Measurements from ENCODE around the gene TMEM97.

TMEM97 gene

DNA sequence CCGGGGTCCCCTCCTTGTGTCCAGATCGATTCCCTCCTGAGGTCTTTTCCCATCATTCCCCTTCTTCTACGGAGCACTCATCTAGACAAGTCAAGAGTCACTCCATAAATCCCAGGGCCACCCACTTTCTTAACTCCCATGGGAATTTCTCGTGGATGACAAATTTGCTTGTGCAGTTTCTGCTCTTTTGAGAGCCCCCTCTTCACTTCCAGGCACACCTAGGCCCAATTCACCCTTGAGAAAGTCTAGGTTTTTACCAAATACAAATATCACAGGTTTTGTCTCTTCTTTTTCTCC is 38.8 kb downstream of the TMEM97 start:
- Mint-ChIP-seq H3K4me1 (ENCODE audit: low read depth) (peaks cover 27% of the 10 kb centered on the region), H3K36me3 (ENCODE audit: low read depth) (peaks cover 32% of the 10 kb centered on the region), H3K27me3 (ENCODE audit: low read depth) (no peaks in the 10 kb centered on the region), H3K4me3 (peak overlapping the region; percentile 86), H3K9me3 (no peaks in the 10 kb centered on the region), H3K27ac (peak overlapping the region; percentile 91)

DNA sequence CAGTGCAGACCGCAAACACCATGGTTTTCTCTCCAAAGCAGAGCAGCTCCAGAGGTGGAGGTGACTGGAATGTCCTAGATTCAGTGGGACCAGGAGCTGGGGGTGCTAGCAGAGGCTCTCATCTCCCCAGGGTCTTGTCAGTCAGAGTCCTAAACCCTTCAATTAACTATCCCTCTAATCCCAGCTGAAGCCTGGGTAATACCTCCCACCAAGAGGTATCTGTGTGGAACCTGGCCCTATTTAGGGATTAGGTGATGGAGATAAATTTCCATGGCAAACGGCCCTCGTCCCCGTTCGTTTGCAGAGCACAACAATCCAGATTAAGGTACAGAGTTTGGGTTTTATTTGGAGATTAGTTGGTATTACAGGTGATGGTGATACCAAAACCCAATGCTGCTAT is 44.2 kb downstream of the TMEM97 start:
- Mint-ChIP-seq H3K27me3 (ENCODE audit: low read depth) (no peaks in the 10 kb centered on the region), H3K36me3 (ENCODE audit: low read depth) (peaks cover 14% of the 10 kb centered on the region), H3K4me3 (no peak overlapping the region), H3K4me1 (ENCODE audit: low read depth) (peaks cover 11% of the 10 kb centered on the region), H3K9me3 (no peaks in the 10 kb centered on the region), H3K27ac (no peak overlapping the region)

DNA sequence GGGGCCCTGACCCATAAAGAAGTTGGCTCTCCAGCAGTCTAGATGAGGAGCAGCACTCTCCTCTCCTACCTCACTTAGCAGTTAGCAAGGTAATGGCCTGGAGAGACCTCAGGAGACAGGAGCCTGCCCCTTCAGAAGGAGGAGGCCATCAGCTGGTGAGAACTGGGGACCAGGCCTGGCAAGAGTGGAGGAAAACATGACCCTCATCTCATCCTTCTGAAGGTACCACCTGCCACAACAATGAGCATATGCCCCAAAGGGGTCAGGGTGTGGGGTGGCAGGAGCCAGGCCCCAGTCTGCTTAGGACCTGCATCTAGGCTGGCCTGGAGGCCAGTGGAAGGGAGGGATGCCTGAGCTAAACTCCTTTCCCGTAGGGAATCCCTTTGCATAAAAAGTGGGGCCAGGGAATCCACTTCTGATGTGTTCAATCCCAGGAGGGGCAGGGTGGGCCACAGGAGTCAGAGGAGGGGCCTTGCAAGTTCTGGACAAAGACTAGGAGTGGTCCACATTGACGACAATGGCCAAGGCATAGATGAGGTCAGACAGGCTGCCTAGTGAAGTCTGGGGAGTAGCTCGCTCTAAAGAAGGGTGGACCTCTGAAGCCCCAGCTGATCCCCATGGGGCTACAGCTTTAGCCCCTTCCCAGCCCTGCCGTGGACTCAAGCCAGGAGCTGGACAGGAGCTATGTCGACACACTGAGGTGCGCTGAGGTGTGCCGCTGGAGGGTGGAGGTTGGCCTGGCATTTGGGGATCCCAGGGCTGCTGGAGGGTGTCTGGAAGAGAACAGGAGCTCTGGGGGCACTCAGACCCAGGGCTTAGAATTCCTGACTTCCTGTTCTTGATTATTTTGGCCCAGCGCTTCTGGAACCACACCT is 45.0 kb downstream of the TMEM97 start:
- no peaks in the 10 kb centered on the region for H3K27me3 Mint-ChIP-seq (ENCODE audit: low read depth)
- peaks cover 5% of the 10 kb centered on the region for H3K4me1 Mint-ChIP-seq (ENCODE audit: low read depth)
- no peak overlapping the region for H3K27ac Mint-ChIP-seq
- no peaks in the 10 kb centered on the region for H3K9me3 Mint-ChIP-seq
- H3K36me3 Mint-ChIP-seq (ENCODE audit: low read depth), result peaks cover 14% of the 10 kb centered on the region
- H3K4me3 Mint-ChIP-seq, result no peak overlapping the region

DNA sequence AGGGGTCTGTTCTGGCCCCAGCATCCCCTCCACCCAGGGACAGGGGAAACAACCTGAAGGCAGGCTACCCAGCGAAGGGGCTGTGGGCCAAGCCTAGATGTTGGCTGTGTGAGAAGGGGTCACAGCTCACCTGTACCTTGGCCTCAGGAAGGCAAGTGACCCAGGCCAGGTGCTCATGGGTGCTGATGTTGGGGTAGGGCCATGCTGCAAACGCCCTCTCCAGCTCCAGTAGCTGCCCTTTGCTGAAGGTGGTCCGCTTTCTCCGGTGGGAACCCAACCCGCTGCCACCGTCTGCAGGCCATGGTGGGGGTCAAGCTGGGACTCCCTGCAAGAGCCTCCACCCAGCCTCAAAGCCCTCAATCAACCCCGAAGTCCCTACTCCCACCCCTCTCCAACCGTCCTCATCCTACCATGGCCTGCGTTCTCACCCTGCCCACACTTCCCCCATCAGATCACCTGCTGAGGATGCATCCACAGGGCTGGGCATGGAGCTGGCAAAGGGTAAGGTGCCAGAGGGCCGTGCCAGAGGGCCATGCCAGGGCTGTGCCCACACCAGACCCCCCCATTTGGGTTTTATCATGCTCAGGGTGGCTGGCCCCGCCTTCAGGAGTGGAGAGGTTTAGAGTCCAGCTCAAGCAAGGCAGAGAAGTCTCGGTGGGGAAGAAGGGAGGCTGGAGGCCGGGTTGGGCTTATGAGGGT is 45.8 kb downstream of the TMEM97 start, which contains the start of gene SEBOX:
TSS of gene SEBOX (minus strand) at position 535 of the 699 bp plus-strand sequence. CDS start at position 487, 48 bp downstream.
- Mint-ChIP-seq H3K4me1 (ENCODE audit: low read depth) (peaks cover 2% of the 10 kb centered on the region), H3K9me3 (no peaks in the 10 kb centered on the region), H3K27ac (no peak within 1 kb of the TSS), H3K36me3 (ENCODE audit: low read depth) (peaks cover 11% of the 10 kb centered on the region), H3K27me3 (ENCODE audit: low read depth) (no peaks in the 10 kb centered on the region), H3K4me3 (no peak within 1 kb of the TSS)

DNA sequence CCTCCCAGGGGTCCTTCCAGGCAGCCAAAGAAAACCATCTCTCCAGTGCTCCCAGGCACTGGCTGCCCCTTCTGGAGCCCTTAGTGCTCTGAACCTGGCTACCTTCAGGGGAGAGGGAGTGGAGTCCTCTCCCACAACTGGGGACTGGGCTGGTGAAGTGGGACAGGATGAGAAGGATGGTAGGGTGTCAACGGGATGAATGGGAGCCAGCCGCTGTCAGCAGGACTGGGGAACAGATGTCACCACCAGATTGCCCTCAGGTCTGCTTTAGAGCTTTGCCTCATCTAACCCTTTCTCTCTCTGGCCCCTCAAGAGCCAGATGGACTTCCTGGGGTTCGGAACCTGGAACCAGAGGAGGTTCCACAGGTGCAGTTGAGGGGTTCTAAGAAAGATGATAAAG is 46.5 kb downstream of the TMEM97 start:
- no peaks in the 10 kb centered on the region for H3K27me3 Mint-ChIP-seq (ENCODE audit: low read depth)
- H3K4me3 Mint-ChIP-seq, result no peak overlapping the region
- H3K4me1 Mint-ChIP-seq (ENCODE audit: low read depth), result peaks cover 2% of the 10 kb centered on the region
- H3K9me3 Mint-ChIP-seq, result no peaks in the 10 kb centered on the region
- peaks cover 7% of the 10 kb centered on the region for H3K36me3 Mint-ChIP-seq (ENCODE audit: low read depth)
- no peak overlapping the region for H3K27ac Mint-ChIP-seq

DNA sequence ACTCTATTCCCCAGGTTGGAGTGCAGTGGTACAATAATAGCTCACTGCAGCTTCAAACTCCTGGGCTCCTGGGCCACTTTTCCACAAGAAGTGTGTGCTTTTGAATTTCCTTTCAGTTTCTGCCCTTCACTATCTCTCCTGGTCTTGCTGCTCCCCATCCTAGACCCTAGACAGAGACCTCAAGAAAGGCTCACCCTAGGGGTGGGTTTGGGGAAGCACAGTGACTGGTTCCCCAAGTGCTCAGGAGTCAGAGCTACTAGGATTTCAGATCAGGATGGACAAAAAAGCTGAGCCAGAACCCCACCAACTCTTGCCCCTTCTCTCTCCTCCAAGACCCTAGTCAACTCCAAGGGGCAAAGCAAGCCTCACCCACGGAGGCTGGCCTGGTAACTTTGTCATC is 47.6 kb downstream of the TMEM97 start:
- no peak overlapping the region for H3K4me3 Mint-ChIP-seq
- no peak overlapping the region for H3K27ac Mint-ChIP-seq
- peaks cover 3% of the 10 kb centered on the region for H3K4me1 Mint-ChIP-seq (ENCODE audit: low read depth)

DNA sequence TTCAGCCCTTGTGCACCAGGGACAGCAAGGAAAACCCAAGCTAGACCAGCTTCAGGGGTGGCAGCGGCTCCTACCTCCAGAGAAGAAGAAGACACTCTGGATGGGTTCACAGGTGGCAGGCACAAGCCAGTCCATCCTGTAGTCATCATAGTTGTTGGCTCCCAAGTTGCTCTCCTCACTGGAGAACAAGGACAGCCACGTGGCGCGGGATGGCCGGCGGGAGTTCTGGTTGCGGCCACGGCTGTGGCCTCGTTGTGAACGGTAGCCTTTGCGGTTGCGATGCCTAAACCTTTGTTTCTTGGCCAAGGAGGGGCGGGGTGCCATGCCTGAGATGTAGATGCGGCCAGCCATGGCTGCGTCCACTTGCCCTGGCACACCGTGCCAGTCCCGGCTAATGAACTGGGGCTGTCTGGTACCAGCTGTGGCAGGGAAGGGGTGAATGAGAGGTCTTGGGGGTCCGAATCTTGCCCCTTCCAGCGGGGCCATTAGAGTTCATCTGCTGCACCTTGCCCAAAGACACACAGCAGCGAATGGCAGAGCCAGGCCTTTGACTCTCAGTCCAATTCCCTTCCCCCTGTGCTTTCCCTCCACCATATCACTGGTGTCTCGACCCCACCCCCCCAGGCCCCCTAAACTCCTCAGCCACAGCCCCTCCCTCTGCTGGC is 48.8 kb downstream of the TMEM97 start:
- H3K27me3 Mint-ChIP-seq (ENCODE audit: low read depth), result no peaks in the 10 kb centered on the region
- H3K4me1 Mint-ChIP-seq (ENCODE audit: low read depth), result peaks cover 4% of the 10 kb centered on the region
- H3K36me3 Mint-ChIP-seq (ENCODE audit: low read depth), result peaks cover 2% of the 10 kb centered on the region
- no peak overlapping the region for H3K4me3 Mint-ChIP-seq
- H3K27ac Mint-ChIP-seq, result no peak overlapping the region
- H3K9me3 Mint-ChIP-seq, result no peaks in the 10 kb centered on the region

More for the DNA sequence above, 47.6 kb downstream of the TMEM97 start:
- no peaks in the 10 kb centered on the region for H3K9me3 Mint-ChIP-seq
- H3K27me3 Mint-ChIP-seq (ENCODE audit: low read depth), result no peaks in the 10 kb centered on the region
- peaks cover 2% of the 10 kb centered on the region for H3K36me3 Mint-ChIP-seq (ENCODE audit: low read depth)

DNA sequence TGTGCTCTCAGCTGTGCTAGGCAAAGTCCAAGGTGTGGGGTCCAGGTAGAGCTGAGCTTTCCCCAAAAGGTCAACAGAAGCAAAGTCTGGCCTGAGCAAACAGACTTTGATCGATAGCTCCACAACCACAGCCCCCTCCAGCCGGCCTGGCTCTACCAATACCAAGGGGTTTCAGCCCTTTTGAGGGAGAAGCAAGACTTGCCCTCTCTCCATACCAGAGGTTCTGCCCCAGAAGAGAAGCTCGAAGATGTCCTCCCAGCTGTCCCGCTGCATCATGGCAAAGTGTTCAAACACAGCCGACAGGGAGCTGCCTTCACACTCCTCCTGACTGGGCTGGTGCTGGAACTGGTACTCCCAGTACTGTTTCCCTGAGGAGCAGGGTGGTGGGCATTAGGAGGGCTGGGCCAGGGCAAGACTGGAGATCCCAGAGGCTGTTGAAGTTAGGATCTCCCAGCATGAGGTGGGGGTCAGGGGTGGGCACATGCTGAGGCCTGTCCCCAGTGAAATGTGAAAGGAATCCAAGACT is 49.4 kb downstream of the TMEM97 start:
- no peak overlapping the region for H3K4me3 Mint-ChIP-seq
- peaks cover 10% of the 10 kb centered on the region for H3K4me1 Mint-ChIP-seq (ENCODE audit: low read depth)
- no peaks in the 10 kb centered on the region for H3K27me3 Mint-ChIP-seq (ENCODE audit: low read depth)
- peaks cover 2% of the 10 kb centered on the region for H3K36me3 Mint-ChIP-seq (ENCODE audit: low read depth)
- no peak overlapping the region for H3K27ac Mint-ChIP-seq
- H3K9me3 Mint-ChIP-seq, result no peaks in the 10 kb centered on the region

DNA sequence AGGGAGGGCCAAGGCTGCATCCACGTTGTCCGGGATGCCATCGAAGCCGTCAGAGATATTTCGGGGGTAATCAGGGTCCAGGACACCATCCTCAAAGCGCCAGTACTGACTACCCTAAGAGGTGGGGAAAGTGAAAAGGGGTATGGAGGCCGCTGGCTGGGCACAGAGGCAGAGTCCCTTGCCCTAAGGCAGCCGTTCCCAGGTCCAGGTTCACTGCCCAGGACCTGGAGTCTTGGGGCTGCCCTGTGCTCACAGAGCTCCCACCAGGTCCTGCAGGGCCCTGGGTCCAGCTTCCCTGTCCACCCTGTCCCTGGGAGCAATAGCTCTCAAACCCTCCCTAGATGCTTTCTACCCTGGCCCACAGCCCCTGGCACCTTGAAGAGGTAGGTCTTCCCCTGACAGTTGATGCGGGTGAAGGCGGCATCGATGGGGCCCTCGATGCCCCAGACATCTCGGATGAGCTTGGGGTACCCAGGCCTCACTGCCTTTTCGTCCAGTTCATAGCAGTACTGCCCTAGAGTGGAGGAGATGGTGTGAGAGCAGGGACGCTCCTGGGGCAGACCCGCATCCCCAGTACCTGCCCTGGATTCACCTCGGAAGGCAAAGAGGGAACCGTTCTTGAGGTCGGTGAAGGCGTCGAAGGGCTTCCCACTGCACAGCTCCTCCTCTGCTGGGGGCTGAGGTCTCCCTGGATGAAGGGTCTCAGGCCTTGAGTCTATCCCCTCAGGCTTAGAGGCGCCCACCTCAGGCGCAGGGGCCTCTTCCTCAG is 50.1 kb downstream of the TMEM97 start:
- H3K36me3 Mint-ChIP-seq (ENCODE audit: low read depth), result peaks cover 5% of the 10 kb centered on the region
- H3K9me3 Mint-ChIP-seq, result no peaks in the 10 kb centered on the region
- H3K27me3 Mint-ChIP-seq (ENCODE audit: low read depth), result no peaks in the 10 kb centered on the region
- H3K4me3 Mint-ChIP-seq, result no peak overlapping the region
- H3K27ac Mint-ChIP-seq, result no peak overlapping the region
- H3K4me1 Mint-ChIP-seq (ENCODE audit: low read depth), result peaks cover 14% of the 10 kb centered on the region

DNA sequence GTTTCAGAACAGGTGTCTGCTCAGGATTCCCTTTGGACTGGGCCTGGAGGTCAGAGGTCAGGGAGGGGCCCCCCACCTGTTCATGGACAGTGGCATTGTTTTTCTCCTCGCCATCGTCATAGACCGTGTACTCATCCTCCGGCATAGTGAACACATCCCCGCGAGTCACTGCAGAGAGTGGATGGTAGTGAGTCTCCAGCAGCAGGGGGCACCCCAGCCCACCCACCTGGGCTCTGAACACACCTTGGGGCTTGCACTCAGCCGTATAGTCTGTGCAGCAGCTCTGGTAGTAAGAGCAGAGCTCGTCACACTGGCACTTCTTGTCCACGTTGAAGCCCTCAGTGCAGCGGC is 50.7 kb downstream of the TMEM97 start:
- Mint-ChIP-seq H3K4me1 (ENCODE audit: low read depth) (peaks cover 14% of the 10 kb centered on the region), H3K36me3 (ENCODE audit: low read depth) (peaks cover 5% of the 10 kb centered on the region), H3K4me3 (no peak overlapping the region), H3K27me3 (ENCODE audit: low read depth) (no peaks in the 10 kb centered on the region), H3K9me3 (no peaks in the 10 kb centered on the region), H3K27ac (no peak overlapping the region)

DNA sequence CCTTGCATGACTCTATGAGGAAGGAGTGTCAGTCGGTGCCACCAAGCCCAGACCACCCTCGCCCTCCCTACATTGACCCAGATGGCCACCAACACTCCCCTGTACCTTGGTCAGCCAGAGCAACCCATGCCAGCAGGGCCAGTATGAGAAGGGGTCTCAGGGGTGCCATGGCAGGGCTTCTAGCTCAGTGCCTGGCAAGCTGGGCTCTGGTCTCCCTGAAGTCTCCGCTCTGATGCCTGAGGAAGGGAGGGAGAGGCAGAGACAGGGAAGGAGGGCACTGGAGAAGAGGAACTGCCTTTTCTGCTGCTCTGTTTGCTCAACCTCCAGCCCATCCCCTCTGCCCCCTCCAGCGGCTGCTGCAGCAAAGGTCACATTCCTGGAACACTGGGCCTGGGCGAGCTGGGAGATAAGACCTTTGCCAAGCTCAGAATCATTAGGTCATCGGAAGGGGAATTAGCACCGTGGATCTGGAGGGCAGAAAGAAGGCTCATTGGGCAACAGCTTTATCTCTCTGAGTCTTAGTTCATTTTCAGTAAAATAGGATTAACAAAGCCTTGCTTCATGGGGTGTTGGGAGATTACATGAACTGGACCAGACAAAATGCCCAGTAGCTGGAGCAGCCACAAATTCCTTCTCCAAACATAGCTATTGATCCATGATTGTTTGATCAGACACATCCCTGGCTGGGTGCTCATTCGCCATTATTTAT is 51.2 kb downstream of the TMEM97 start, which contains the start of gene VTN:
TSS of gene VTN (minus strand) at position 273 of the 709 bp plus-strand sequence. CDS start at position 169, 104 bp downstream.
- Mint-ChIP-seq H3K36me3 (ENCODE audit: low read depth) (peaks cover 5% of the 10 kb centered on the region), H3K9me3 (no peaks in the 10 kb centered on the region), H3K27me3 (ENCODE audit: low read depth) (no peaks in the 10 kb centered on the region), H3K27ac (peak within 1 kb of the TSS; percentile 90), H3K4me3 (peak within 1 kb of the TSS; percentile 93), H3K4me1 (ENCODE audit: low read depth) (peaks cover 14% of the 10 kb centered on the region)

DNA sequence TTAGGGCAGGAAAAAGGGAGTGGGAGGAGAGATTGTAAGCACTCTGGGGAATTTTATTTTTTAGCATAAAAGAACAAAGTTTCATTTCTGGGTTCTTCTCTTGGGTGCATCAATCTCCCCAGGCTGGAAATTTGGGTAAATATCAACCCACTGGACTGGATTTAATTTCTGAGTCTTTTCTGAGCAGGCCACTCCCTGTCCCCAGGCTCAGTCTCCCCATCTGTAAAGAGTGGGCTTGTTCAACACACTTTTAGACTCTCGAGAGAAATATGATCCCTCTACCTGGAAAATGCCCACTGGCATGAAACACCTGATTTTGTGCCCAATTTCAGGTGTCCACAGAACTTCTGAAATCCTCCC is 51.7 kb downstream of the TMEM97 start:
- Mint-ChIP-seq H3K27me3 (ENCODE audit: low read depth) (no peaks in the 10 kb centered on the region), H3K9me3 (no peaks in the 10 kb centered on the region), H3K4me1 (ENCODE audit: low read depth) (peaks cover 14% of the 10 kb centered on the region), H3K27ac (no peak overlapping the region), H3K4me3 (peak overlapping the region; percentile 93), H3K36me3 (ENCODE audit: low read depth) (peaks cover 5% of the 10 kb centered on the region)

DNA sequence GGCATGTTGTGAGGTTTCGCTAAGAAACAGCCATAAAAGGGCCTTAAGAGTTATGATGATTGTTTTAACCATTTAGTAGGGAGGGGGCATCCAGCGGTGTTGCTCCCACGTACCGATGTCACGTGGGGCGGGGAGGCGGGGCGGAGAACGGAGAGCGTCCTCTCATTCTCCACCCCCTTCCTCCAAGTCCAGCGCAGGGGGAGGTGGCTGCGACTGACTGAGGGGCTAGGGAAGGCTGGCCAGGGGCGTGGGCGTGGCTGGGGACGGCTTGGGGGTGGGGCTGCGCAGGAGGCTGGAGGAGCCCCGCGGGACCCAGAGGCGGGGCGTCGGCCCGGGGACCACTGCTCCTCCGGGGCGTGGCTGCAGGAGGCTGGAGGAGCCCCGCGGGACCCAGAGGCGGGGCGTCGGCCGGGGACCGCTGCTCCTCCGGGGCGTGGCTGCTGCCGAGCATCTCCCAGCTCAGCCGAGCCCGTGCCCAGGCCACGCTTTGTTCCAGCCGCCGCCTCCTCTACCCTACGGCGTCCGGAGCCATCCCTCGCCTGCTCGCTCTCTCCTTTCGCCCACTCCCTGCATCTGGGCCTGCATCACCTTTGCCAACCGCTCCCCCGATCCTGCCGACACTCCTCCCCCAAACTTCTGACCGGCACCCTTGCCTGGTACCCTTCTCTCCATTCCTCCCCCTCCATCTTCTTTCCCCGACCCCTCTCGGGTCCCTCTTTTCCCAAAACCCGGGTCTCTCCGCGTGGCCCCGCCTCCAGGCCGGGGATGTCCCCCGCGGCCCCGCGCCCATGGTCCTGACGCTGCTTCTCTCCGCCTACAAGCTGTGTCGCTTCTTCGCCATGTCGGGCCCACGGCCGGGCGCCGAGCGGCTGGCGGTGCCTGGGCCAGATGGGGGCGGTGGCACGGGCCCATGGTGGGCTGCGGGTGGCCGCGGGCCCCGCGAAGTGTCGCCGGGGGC is 52.5 kb downstream of the TMEM97 start, which contains the start of gene SARM1:
TSS of gene SARM1 (plus strand) at position 450 of the 958 bp plus-strand sequence. CDS start at position 789, 339 bp downstream.
- Mint-ChIP-seq H3K27me3 (ENCODE audit: low read depth) (no peaks in the 10 kb centered on the region), H3K27ac (peak within 1 kb of the TSS; percentile 90), H3K4me1 (ENCODE audit: low read depth) (peaks cover 14% of the 10 kb centered on the region), H3K36me3 (ENCODE audit: low read depth) (peaks cover 5% of the 10 kb centered on the region), H3K9me3 (no peaks in the 10 kb centered on the region), H3K4me3 (peak within 1 kb of the TSS; percentile 93)
